Nephron (organoid): ENCODE measurements around the gene KCNF1.

Experiments
- H3K27ac Mint-ChIP-seq, 3 experiments: 2 replicates each; pipeline ENCODE4 v1.8.0; 2020; ENCODE audit warnings: mixed read lengths in 3 of 3, mild to moderate bottlenecking in 2 of 3, moderate library complexity in 1 of 3
- H3K27me3 Mint-ChIP-seq: 2 replicates; pipeline ENCODE4 v1.8.0; 2021; ENCODE audit warnings: low read depth, mild to moderate bottlenecking, moderate library complexity, mixed read lengths
- H3K36me3 Mint-ChIP-seq: 2 replicates; pipeline ENCODE4 v1.8.0; 2020; ENCODE audit warnings: low read depth, mixed read lengths
- H3K4me1 Mint-ChIP-seq: 2 replicates; pipeline ENCODE4 v1.8.0; 2020; ENCODE audit warnings: mixed read lengths
- H3K4me3 Mint-ChIP-seq, 3 experiments: 2 replicates each; pipeline ENCODE4 v1.8.0; 2020; ENCODE audit warnings: mild to moderate bottlenecking in 3 of 3, mixed read lengths in 3 of 3, moderate library complexity in 2 of 3
- H3K9me3 Mint-ChIP-seq: 2 replicates; pipeline ENCODE4 v1.8.0; 2020; ENCODE audit warnings: mixed read lengths
- TF ChIP-seq, protein P1 (sequence below), 3 experiments: fragments of 200-600 bp; sonication (generic); IDR thresholded peaks; one replicate each; pipeline ENCODE4 v1.5.0; 2021; ENCODE audit warnings: antibody characterized with exemption in 3 of 3; ENCODE audit not compliant: unreplicated experiment in 3 of 3

The KCNF1 gene

DNA sequence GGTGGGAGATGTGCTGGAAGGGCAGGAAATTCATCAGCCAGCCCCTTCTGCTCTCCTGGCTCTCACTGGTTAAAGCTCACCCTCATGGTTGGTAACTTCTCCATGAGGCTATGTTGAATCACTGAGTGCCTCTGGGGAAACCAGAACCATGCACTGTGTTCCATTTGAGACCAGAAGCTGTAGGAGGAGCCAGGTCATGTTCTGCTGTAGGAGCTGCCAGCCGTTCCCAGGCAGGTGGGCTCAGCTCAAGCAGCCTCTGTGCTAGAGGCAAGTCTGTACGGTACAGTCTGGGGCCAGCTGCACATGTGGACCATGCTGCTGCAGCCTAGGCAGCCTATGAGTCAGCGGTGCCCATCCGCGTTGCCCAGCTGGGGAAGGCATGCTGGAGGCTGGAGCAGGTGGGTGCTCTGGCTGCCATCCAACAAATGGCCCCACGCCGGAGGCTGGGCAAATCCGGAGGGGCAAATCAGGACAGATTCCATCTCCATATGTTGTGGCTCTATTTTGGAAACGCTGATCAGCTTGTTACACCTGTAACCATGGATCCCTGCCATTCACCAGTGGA is 22.0 kb upstream of the KCNF1 start:
- Mint-ChIP-seq H3K4me1 (peaks cover 37% of the 10 kb centered on the region), H3K36me3 (no peaks in the 10 kb centered on the region), H3K4me3 (no peak overlapping the region), H3K27ac (no peak overlapping the region), H3K9me3 (no peaks in the 10 kb centered on the region), H3K27me3 (peaks cover 10% of the 10 kb centered on the region)
- TF ChIP-seq, protein P1, sequence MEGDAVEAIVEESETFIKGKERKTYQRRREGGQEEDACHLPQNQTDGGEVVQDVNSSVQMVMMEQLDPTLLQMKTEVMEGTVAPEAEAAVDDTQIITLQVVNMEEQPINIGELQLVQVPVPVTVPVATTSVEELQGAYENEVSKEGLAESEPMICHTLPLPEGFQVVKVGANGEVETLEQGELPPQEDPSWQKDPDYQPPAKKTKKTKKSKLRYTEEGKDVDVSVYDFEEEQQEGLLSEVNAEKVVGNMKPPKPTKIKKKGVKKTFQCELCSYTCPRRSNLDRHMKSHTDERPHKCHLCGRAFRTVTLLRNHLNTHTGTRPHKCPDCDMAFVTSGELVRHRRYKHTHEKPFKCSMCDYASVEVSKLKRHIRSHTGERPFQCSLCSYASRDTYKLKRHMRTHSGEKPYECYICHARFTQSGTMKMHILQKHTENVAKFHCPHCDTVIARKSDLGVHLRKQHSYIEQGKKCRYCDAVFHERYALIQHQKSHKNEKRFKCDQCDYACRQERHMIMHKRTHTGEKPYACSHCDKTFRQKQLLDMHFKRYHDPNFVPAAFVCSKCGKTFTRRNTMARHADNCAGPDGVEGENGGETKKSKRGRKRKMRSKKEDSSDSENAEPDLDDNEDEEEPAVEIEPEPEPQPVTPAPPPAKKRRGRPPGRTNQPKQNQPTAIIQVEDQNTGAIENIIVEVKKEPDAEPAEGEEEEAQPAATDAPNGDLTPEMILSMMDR (IDR thresholded peaks at IDR 0.05; ENCODE audit: unreplicated experiment in 3 of 3), result no peak

DNA sequence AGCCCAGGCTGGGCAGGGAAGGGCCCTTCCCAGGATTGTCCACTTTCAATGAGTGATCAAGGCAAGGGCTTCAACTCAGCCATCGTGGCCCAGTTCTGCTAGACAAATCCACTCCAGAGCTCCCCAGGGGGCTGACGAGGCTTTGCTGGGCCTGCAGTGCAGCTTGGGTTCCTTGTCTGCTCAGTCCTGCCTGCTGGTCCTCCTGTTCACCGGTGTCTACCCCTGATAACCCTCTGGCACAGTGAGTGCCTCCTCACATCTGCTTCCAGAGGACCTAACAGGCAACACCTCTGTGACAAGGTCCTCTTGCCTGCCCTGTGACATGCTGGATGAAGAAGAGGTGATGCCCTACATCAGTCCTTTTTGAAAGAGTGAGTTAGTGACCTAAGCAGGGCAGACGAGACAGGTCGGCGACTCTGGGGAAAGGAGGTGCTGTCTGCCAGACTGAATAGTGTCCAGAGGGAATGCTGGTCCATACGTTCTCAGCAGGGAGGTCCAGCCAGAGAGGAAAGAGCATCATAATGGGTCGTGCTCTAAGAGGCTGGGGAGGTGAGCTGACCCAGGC is 20.9 kb upstream of the KCNF1 start:
- TF ChIP-seq, protein P1 (IDR thresholded peaks at IDR 0.05; ENCODE audit: unreplicated experiment in 3 of 3), result no peak
- no peak overlapping the region for H3K27ac Mint-ChIP-seq
- peaks cover 29% of the 10 kb centered on the region for H3K4me1 Mint-ChIP-seq
- no peak overlapping the region for H3K4me3 Mint-ChIP-seq
- H3K9me3 Mint-ChIP-seq, result no peaks in the 10 kb centered on the region
- peaks cover 10% of the 10 kb centered on the region for H3K27me3 Mint-ChIP-seq
- H3K36me3 Mint-ChIP-seq, result no peaks in the 10 kb centered on the region

DNA sequence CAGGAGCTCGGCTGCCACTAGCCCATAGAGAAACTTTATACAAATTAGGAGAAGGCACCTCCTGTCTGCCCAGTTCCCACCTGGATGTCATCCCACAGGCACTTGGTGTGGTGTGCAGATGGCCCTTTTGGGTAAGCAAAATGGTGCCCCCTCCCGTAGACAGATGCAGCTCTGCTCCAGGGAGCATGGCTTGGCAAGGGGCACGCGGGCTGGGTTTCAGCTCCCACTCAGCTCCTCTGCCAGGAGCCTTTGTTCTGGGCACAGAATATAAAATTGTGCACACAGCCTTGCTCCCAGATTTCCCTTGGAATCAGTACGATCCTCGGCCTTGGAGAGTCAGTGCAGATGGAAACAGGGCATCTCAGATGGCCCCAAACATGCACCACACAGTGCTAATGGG is 20.3 kb upstream of the KCNF1 start:
- TF ChIP-seq, protein P1 (IDR thresholded peaks at IDR 0.05; ENCODE audit: unreplicated experiment in 3 of 3), result no peak
- H3K4me3 Mint-ChIP-seq, result no peak overlapping the region
- H3K27ac Mint-ChIP-seq, result no peak overlapping the region
- no peaks in the 10 kb centered on the region for H3K36me3 Mint-ChIP-seq
- H3K4me1 Mint-ChIP-seq, result peaks cover 28% of the 10 kb centered on the region
- H3K9me3 Mint-ChIP-seq, result no peaks in the 10 kb centered on the region
- H3K27me3 Mint-ChIP-seq, result peaks cover 10% of the 10 kb centered on the region

DNA sequence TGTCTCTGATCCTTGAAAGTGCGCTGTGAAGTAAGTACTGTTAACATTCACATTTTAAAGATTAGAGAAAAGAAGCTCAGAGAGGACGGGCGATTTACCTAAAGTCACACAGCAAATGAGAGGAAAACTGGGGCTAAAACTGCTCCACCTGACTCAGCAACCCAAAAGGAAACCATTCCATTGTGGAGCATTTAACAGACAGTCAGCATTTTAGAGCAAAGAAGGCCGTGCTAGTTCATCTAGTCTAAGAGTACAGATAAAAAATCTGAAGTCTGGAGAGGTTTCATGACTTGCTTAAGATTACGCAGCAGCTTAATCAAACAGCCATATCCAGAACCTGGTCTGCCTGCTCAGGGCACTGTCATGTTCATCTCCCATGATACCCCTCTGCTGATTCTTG is 19.9 kb upstream of the KCNF1 start:
- TF ChIP-seq, protein P1 (IDR thresholded peaks at IDR 0.05; ENCODE audit: unreplicated experiment in 3 of 3), result no peak
- Mint-ChIP-seq H3K4me1 (peaks cover 23% of the 10 kb centered on the region), H3K27me3 (peaks cover 10% of the 10 kb centered on the region), H3K9me3 (peaks cover under 1% of the 10 kb centered on the region), H3K27ac (no peak overlapping the region), H3K4me3 (no peak overlapping the region), H3K36me3 (no peaks in the 10 kb centered on the region)

DNA sequence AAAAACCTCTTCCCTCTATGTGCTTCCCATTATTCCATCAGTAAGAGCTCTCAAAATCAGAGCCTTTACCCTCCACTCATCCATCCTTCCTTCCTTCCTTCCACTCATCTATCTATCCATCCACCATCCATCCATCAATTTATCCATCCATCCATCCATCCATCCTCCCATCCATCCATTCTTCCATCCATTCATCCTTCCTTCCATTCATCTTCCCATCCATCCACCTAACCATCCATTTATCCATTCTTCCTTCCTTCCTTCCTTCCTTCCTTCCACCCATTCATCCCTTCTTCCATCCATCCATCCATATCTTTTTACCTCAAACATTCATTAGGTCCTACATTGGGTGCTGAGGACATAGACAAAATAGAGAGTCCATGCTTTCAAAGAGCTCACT is 19.4 kb upstream of the KCNF1 start:
- peaks cover 10% of the 10 kb centered on the region for H3K27me3 Mint-ChIP-seq
- H3K4me3 Mint-ChIP-seq, result no peak overlapping the region
- TF ChIP-seq, protein P1 (IDR thresholded peaks at IDR 0.05; ENCODE audit: unreplicated experiment in 3 of 3), result no peak
- H3K27ac Mint-ChIP-seq, result peak overlapping the region in 1 of 3 experiments; percentile 15
- H3K36me3 Mint-ChIP-seq, result no peaks in the 10 kb centered on the region
- H3K4me1 Mint-ChIP-seq, result peaks cover 19% of the 10 kb centered on the region
- peaks cover 3% of the 10 kb centered on the region for H3K9me3 Mint-ChIP-seq

DNA sequence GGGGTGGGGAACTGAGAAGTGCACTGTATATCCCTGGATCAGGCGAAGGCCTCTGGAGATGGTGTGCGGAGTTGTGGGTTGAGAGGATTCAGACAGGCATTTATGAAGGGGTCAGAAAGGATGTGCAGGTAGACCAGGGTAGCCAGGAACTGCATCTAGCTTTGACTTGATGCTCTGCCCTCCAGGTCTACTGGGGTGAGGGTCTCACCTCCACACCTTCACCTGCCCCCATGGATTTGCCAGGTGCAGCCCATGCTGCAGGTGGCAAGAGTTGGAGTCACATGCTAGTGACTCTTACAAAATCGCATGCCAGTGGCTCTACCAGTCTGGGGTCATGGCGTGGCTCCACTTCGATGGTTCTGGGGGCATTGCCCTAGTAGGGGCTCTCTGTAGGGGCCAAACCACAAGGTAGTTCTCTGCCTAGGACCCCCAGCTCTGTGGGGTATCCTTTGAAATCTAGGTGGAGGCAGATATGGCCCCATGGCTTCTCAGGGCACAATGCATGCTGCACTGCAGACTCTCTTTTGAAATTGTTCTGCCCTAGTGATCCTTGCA is 18.9 kb upstream of the KCNF1 start:
- TF ChIP-seq, protein P1 (IDR thresholded peaks at IDR 0.05; ENCODE audit: unreplicated experiment in 3 of 3), result no peak
- Mint-ChIP-seq H3K27me3 (peaks cover 10% of the 10 kb centered on the region), H3K4me3 (no peak overlapping the region), H3K9me3 (peaks cover 3% of the 10 kb centered on the region), H3K36me3 (no peaks in the 10 kb centered on the region), H3K27ac (no peak overlapping the region), H3K4me1 (peaks cover 14% of the 10 kb centered on the region)
